Colonic mucosa (tissue), 4 donors: ENCODE results near the gene CUL1. TPM values are rescaled to one million over a fixed set of nuclear protein-coding genes. Genes with fewer than 3 reads are reported as not detected.

Experiments
- DNase-seq: peaks from one replicate; pipeline ENCODE4 v3.0.0-alpha.2; 2020
- H3K27ac ChIP-seq: fragments of 200-600 bp; one replicate; pipeline ENCODE4 v1.8.0; 2021
- H3K27me3 ChIP-seq: fragments of 200-600 bp; one replicate; pipeline ENCODE4 v1.8.0; 2021
- H3K36me3 ChIP-seq: fragments of 200-600 bp; one replicate; pipeline ENCODE4 v1.8.0; 2021
- H3K4me1 ChIP-seq: fragments of 200-600 bp; one replicate; pipeline ENCODE4 v1.8.0; 2021; ENCODE audit warnings: mild to moderate bottlenecking
- H3K4me3 ChIP-seq: fragments of 200-600 bp; one replicate; pipeline ENCODE4 v1.8.0; 2021
- H3K9ac ChIP-seq, 2 donors: one replicate each; pipeline ENCODE4 v1.7.0; 2013; ENCODE audit warnings: control low read depth in 2 of 2, low read depth in 2 of 2, low read length in 2 of 2
- H3K9me3 ChIP-seq: fragments of 200-600 bp; one replicate; pipeline ENCODE4 v1.8.0; 2021
- intact Hi-C: fragments of 100-400 bp; cut with DNase I; formaldehyde crosslinking; loops from one replicate; pipeline ENCODE4 v1.14.1; 2022
- total RNA-seq, 2 donors: library from RNA; stranded (reverse); fragmentation: NEBNext Ultra II Directional in 1 of 2; extraction: Animal tissue kit (Norgen Biotek cat#: 25700) in 1 of 2; gene quantifications; one replicate each; pipeline ENCODE4 v1.2.1, GENCODE V29; 2021
- TF ChIP-seq, protein P1 (sequence below): fragments of 200-600 bp; IDR thresholded peaks from one replicate; pipeline ENCODE4 v1.8.0; 2022; ENCODE audit warnings: antibody characterized with exemption, mild to moderate bottlenecking
- donor health status: healthy.
- donor health status: DM: no; HTN: no; CAD: no.
- donor health status: DM: no; HTN: no; CAD: no.

The CUL1 gene
- total RNA-seq, 2 donors from 2014 or later = 36.2 to 36.9 TPM

DNA sequence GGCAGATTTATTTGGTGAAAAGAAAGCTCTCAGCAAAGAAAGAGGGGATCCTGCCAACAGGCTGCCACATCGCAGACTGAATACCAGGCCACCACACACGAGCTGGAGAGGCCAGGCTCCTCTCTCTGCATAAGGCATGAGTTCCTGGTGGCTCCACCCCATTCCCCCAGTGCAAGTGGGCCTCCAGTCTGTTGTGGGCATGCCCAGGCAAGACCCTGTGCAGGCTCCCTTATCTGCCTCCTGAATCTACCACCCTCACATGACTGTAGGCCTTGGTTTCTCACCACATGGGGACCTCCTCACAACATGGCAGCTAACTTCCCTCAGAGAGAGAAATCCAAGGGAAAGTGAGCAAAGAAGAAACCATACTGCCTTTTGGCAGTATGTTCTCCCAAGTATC is 26.7 kb upstream of the CUL1 start:
- no peak for DNase-seq
- Histone ChIP-seq H3K9ac (no peak overlapping the region), H3K36me3 (no peaks in the 10 kb centered on the region), H3K27me3 (no peaks in the 10 kb centered on the region), H3K9me3 (no peaks in the 10 kb centered on the region), H3K27ac (no peak overlapping the region), H3K4me1 (no peaks in the 10 kb centered on the region), H3K4me3 (no peak overlapping the region)
- intact Hi-C loops = no loop called here
- TF ChIP-seq, protein P1, sequence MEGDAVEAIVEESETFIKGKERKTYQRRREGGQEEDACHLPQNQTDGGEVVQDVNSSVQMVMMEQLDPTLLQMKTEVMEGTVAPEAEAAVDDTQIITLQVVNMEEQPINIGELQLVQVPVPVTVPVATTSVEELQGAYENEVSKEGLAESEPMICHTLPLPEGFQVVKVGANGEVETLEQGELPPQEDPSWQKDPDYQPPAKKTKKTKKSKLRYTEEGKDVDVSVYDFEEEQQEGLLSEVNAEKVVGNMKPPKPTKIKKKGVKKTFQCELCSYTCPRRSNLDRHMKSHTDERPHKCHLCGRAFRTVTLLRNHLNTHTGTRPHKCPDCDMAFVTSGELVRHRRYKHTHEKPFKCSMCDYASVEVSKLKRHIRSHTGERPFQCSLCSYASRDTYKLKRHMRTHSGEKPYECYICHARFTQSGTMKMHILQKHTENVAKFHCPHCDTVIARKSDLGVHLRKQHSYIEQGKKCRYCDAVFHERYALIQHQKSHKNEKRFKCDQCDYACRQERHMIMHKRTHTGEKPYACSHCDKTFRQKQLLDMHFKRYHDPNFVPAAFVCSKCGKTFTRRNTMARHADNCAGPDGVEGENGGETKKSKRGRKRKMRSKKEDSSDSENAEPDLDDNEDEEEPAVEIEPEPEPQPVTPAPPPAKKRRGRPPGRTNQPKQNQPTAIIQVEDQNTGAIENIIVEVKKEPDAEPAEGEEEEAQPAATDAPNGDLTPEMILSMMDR = no peak

DNA sequence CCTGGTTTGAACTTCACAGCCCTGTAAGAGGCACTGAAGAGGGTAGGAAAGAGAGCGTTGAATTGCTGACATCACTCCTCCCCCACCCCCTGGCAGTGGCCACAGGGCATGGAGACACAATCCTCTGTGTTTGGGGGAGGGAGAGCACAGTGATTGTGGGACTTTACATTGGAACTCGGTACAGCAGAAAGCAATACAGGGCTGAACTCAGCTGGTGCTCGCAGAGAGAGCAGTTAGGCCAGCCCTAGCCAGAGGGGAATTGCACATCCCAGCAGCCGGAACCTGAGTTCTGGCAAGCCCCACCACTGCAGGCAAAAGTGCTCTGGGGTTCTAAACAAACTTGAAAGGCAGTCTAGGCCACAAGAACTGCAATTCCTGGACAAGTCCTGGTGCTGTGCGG is 24.0 kb upstream of the CUL1 start:
- Histone ChIP-seq H3K4me1 (no peaks in the 10 kb centered on the region), H3K9ac (no peak overlapping the region), H3K27ac (no peak overlapping the region), H3K4me3 (no peak overlapping the region), H3K36me3 (no peaks in the 10 kb centered on the region), H3K9me3 (no peaks in the 10 kb centered on the region), H3K27me3 (no peaks in the 10 kb centered on the region)
- DNase-seq = no peak
- intact Hi-C loops = no loop called here
- TF ChIP-seq, protein P1 = no peak

DNA sequence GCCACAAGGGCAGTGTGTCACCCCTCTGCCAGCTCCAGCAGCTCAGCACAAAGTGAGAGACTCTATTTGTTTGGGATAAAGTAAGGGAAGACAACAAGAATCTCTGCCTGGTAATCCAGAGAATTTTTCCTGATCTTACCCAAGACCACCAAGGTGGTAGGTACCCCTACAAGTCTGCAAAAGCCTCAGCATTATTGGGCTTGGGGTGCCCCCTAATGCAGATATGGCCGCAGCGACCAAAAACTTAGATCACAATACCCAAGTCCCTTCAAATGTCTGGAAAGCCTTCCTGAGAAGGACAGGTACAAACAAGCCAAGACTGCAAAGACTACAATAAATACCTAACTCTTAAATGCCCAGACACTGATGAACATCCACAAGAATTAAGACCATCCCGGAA is 22.4 kb upstream of the CUL1 start:
- no peak overlapping the region for H3K9ac ChIP-seq
- DNase-seq = no peak
- H3K27me3 ChIP-seq = no peaks in the 10 kb centered on the region
- no peak overlapping the region for H3K4me3 ChIP-seq
- no peak overlapping the region for H3K27ac ChIP-seq
- TF ChIP-seq, protein P1 = no peak
- intact Hi-C loops = no loop called here
- no peaks in the 10 kb centered on the region for H3K4me1 ChIP-seq
- H3K9me3 ChIP-seq = no peaks in the 10 kb centered on the region
- H3K36me3 ChIP-seq = no peaks in the 10 kb centered on the region

DNA sequence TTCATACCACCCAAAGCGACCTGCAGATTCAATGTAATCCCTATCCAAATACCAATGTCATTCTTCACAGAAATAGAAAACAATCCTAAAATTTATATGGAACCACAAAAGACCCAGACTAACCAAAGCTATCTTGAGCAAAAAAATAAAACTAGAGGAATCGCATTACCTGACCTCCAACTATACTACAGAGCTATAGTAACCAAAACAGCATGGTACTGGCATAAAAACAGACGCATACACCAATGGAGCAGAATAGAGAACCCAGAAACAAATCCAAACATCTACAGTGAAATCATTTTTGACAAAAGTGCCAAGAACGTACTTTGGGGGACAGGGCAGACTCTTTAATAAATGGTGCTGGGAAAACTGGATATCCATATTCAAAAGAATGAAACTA is 16.9 kb upstream of the CUL1 start:
- intact Hi-C loops = no loop called here

DNA sequence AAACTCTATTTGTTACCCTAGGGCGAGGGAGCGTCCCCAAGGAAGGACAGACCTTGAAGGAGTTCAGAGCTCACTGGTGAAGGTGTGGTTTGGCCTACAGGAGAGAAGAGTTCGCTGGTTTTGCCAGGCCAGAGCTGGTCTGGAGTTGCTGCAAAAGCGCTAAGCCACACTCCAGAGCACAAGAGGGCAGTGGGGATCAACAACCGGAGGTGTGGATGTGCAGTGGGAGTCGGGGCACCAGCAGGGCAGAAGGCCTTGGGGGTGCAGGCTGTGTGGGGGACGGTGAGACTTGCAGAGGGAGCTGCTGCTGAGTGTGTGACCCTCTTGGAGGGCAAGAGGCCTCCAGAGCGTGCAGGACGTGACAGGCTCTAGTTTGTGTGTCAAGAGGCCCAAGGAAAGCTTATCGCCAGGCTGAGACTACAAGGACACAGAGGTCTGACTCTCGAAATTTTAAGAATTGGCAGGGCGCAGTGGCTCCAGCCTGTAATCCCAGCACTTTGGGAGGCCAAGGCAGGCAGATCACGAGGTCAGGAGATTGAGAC is 14.3 kb upstream of the CUL1 start:
- Histone ChIP-seq H3K36me3 (no peaks in the 10 kb centered on the region), H3K4me1 (no peaks in the 10 kb centered on the region), H3K27me3 (no peaks in the 10 kb centered on the region), H3K9me3 (no peaks in the 10 kb centered on the region), H3K4me3 (no peak overlapping the region), H3K27ac (no peak overlapping the region), H3K9ac (no peak overlapping the region)
- no peak for DNase-seq
- intact Hi-C loops = no loop called here
- TF ChIP-seq, protein P1 = no peak

More for the DNA sequence above, 16.9 kb upstream of the CUL1 start:
- TF ChIP-seq, protein P1 = no peak
- no peaks in the 10 kb centered on the region for H3K4me1 ChIP-seq
- no peaks in the 10 kb centered on the region for H3K36me3 ChIP-seq
- H3K27me3 ChIP-seq = no peaks in the 10 kb centered on the region
- no peak overlapping the region for H3K4me3 ChIP-seq
- H3K27ac ChIP-seq = no peak overlapping the region
- no peaks in the 10 kb centered on the region for H3K9me3 ChIP-seq
- no peak overlapping the region for H3K9ac ChIP-seq
- no peak for DNase-seq
